HG03442 (cell line): ENCODE results near the gene ABCC3.

ENCODE experiments used
- ATAC-seq: cut with Tn5 transposase; IDR thresholded peaks from one replicate; pipeline ENCODE4 v1.9.1; 2021; ENCODE audit warnings: mild to moderate bottlenecking, moderate library complexity; ENCODE audit not compliant: unreplicated experiment

The ABCC3 gene

GRCh38 chr17:50728881-50729765 is 94.4 kb downstream of the ABCC3 start:
- no peak for ATAC-seq

- ATAC-seq, result no peak
These were observed 97.1 kb downstream of the ABCC3 start for GRCh38 chr17:50731575-50732460.

- ATAC-seq, result no peak
These were observed 100.6 kb downstream of the ABCC3 start for GRCh38 chr17:50735287-50735686.

GRCh38 chr17:50737118-50737698 is 102.5 kb downstream of the ABCC3 start:
- no peak for ATAC-seq

- no peak for ATAC-seq
These were observed 104.4 kb downstream of the ABCC3 start for GRCh38 chr17:50739098-50739497.
